Sigmoid colon (tissue), 4 donors: Measurements from ENCODE around the gene DDX60.

Experiments used
- CTCF ChIP-seq, 4 experiments: fragments of 450-650 bp in 3 of 4; fragments of 200-600 bp in 1 of 4; IDR thresholded peaks; one replicate each; pipeline ENCODE4 v1.5.1; 2016 to 2019; ENCODE audit warnings: antibody characterized with exemption in 4 of 4, mild to moderate bottlenecking in 3 of 4, moderate library complexity in 2 of 4
- POLR2AphosphoS5 ChIP-seq, 4 donors: sonication (generic); formaldehyde crosslinking; IDR thresholded peaks; one replicate each; pipeline ENCODE4 v1.6.1; 2017; ENCODE audit warnings: antibody characterized with exemption in 4 of 4

- TF ChIP-seq CTCF (IDR thresholded peaks at IDR 0.05): peak; percentile 33 to 63 (median 42)
- peak; percentile 38 to 78 (median 71) for TF ChIP-seq POLR2AphosphoS5 (IDR thresholded peaks at IDR 0.05)
These were observed at the start of gene DDX60 for GRCh38 chr4:168318266-168318895.
